ENCODE measurements around the gene MINK1. TPM values are rescaled to one million over a fixed set of nuclear protein-coding genes. Genes with fewer than 3 reads are reported as not detected.
A peak's percentile ranks its signal among the peaks of the same experiment; 100 is the strongest.

MINK1 gene
- total RNA-seq, 1 experiment from 2014 or later, result 68.8 TPM

GRCh38 chr17:4815043-4815675, 18.0 kb upstream of the MINK1 start:
- Histone ChIP-seq H4K5ac (ENCODE audit: insufficient read length, low read depth, low read length) (no peak overlapping the region), H2AFZ (ENCODE audit: low read length) (no peak overlapping the region), H2BK120ac (ENCODE audit: low read depth, low read length, poor library complexity, severe bottlenecking) (no peak overlapping the region), H3K18ac (ENCODE audit: insufficient read length, low read depth, low read length) (no peak overlapping the region), H3K4me1 (ENCODE audit: insufficient read depth, low read length) (no peaks in the 10 kb centered on the region), H3K14ac (ENCODE audit: insufficient read depth, low read length) (no peak overlapping the region), H2AK5ac (ENCODE audit: insufficient read length, low read length) (no peak overlapping the region), H4K8ac (replicated peaks; ENCODE audit: insufficient read length, low read depth, low read length) (no peak overlapping the region), H3T11ph (ENCODE audit: low read length) (no peak overlapping the region), H2BK5ac (ENCODE audit: insufficient read length, low read length) (no peak overlapping the region), H3K79me2 (ENCODE audit: insufficient read depth, low read length) (no peaks in the 10 kb centered on the region), H3K9me3 (ENCODE audit: control insufficient read depth, low read depth, low read length) (no peaks in the 10 kb centered on the region), H3K4me2 (ENCODE audit: insufficient read depth, insufficient read length, low read length) (no peak overlapping the region), H3K56ac (ENCODE audit: insufficient read length, low read depth, low read length) (no peak overlapping the region), H2BK12ac (ENCODE audit: insufficient read length, low read depth, low read length) (no peak overlapping the region), H3K79me1 (ENCODE audit: insufficient read depth, low read depth, low read length, poor library complexity, severe bottlenecking) (no peaks in the 10 kb centered on the region), H3K4ac (ENCODE audit: low read depth, low read length) (no peak overlapping the region), H3K27ac (ENCODE audit: insufficient read length, low read depth, low read length) (no peak overlapping the region), H2BK15ac (ENCODE audit: low read depth, low read length) (no peak overlapping the region), H4K20me1 (ENCODE audit: control insufficient read depth, insufficient read depth, insufficient read length) (no peaks in the 10 kb centered on the region), H2BK20ac (ENCODE audit: low read depth, low read length, poor library complexity, severe bottlenecking) (no peak overlapping the region), H3K27me3 (ENCODE audit: insufficient read depth, low read length) (no peaks in the 10 kb centered on the region), H3K23ac (ENCODE audit: insufficient read length, low read depth, low read length) (no peak overlapping the region), H4K91ac (ENCODE audit: insufficient read length, low read depth, low read length) (no peak overlapping the region), H3K9ac (ENCODE audit: extremely low read depth, insufficient read length, low read length) (no peak overlapping the region), H3K23me2 (ENCODE audit: insufficient read length, low read depth, low read length, poor library complexity, severe bottlenecking) (no peaks in the 10 kb centered on the region)
- WGBS (ENCODE audit: extremely low coverage, insufficient read length, low lambda C conversion rate), result 100% methylated on average over 1 of the region's 7 CpGs
- H3K9me3 Mint-ChIP-seq, result peaks cover 2% of the 10 kb centered on the region in 2 experiments; a peak in 4 of 5 replicates
- H3K36me3 Mint-ChIP-seq (ENCODE audit: insufficient read depth in 1 of 3, low read depth in 3 of 3), result peaks cover 23 to 65% (median 58%) of the 10 kb centered on the region in 3 experiments
- H3K4me3 Mint-ChIP-seq, result no peak overlapping the region
- H3K27ac Mint-ChIP-seq, result peak overlapping the region in 1 of 3 experiments; percentile 30; a peak in 1 of 7 replicates
- no peaks in the 10 kb centered on the region for H3K27me3 Mint-ChIP-seq (ENCODE audit: low read depth)
- TF ChIP-seq CTCF (conservative IDR thresholded peaks at IDR 0.05), result peak; percentile 65
- DNase-seq, result no peak
- no peaks in the 10 kb centered on the region for H3K4me1 Mint-ChIP-seq
